ENCODE results near the gene TMUB2.

DNA sequence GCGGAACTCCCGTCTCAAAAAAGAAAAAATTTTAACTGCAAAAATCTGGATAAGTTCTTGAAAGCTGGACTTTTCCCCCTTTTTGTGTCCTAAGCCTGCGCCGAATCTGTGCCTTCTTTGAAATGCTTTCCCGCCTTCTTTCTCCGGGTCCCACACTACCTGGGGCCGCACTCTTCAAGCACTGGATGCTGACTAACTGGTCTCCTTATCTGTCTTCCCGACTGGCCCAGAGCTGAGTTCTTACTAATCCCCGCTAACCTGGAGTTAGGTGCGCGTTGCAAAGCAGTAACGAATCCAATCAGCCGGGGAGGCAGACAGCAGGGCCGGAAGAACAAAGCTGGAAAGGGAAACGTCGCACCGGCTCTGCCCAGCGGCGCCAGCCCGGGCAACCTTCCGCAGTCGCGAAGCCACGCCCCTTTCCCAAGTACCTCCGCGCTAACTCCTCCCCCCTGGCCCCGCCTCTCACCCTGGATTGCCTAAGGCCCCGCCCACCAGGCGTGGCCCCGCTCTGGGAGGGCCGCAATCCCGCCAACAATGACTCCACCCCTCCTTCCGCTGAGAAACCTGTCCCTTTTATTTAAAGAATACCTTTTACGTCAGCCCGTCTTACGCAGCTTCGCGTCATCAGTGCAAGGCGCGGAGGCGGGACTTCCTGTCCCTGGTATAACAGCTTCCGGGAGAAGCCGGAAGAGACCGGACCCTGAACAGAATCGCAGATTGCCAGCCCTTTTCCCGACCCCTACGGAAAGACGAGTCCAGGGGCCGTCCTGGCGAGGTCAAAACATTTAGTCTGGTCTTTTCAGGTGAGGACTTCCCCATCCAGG is at the start of gene TMUB2:
- TF ChIP-seq, protein P1, sequence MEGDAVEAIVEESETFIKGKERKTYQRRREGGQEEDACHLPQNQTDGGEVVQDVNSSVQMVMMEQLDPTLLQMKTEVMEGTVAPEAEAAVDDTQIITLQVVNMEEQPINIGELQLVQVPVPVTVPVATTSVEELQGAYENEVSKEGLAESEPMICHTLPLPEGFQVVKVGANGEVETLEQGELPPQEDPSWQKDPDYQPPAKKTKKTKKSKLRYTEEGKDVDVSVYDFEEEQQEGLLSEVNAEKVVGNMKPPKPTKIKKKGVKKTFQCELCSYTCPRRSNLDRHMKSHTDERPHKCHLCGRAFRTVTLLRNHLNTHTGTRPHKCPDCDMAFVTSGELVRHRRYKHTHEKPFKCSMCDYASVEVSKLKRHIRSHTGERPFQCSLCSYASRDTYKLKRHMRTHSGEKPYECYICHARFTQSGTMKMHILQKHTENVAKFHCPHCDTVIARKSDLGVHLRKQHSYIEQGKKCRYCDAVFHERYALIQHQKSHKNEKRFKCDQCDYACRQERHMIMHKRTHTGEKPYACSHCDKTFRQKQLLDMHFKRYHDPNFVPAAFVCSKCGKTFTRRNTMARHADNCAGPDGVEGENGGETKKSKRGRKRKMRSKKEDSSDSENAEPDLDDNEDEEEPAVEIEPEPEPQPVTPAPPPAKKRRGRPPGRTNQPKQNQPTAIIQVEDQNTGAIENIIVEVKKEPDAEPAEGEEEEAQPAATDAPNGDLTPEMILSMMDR (IDR thresholded peaks at IDR 0.05; ENCODE audit: low read depth, low read length): no peak
- no peak for TF ChIP-seq EZH2phosphoT487 (IDR thresholded peaks at IDR 0.05; ENCODE audit: low read depth)
